Measurements from ENCODE around the gene GNAQ.

The GNAQ gene

GRCh38 chr9:78031444-78031892 is at the start of gene GNAQ:
GNAQ (minus strand) TSS chr9:78031811; CDS start chr9:78031235, 576 bp downstream.
- H3K4me3 ChIP-seq (replicated peaks; ENCODE audit: low read depth, low read length), result peak within 1 kb of the TSS; percentile 84
- no peak for DNase-seq (ENCODE audit: extremely low read depth, low read depth)
- TF ChIP-seq CTCF (IDR thresholded peaks at IDR 0.05; ENCODE audit: low read depth, low read length, missing control alignments), result no peak

- no peak for DNase-seq (ENCODE audit: extremely low read depth, low read depth)
- no peak overlapping the region for H3K4me3 ChIP-seq (replicated peaks; ENCODE audit: low read depth, low read length)
- no peak for TF ChIP-seq CTCF (IDR thresholded peaks at IDR 0.05; ENCODE audit: low read depth, low read length, missing control alignments)
Measured at GRCh38 chr9:78074385-78075291, 43.0 kb upstream of the GNAQ start.

- H3K4me3 ChIP-seq (replicated peaks; ENCODE audit: low read depth, low read length), result no peak overlapping the region
- DNase-seq (ENCODE audit: extremely low read depth, low read depth), result no peak
- TF ChIP-seq CTCF (IDR thresholded peaks at IDR 0.05; ENCODE audit: low read depth, low read length, missing control alignments), result no peak
Measured at GRCh38 chr9:78073722-78074121, 42.1 kb upstream of the GNAQ start.

- H3K4me3 ChIP-seq (replicated peaks; ENCODE audit: low read depth, low read length), result no peak overlapping the region
- no peak for DNase-seq (ENCODE audit: extremely low read depth, low read depth)
- TF ChIP-seq CTCF (IDR thresholded peaks at IDR 0.05; ENCODE audit: low read depth, low read length, missing control alignments), result no peak
Measured at GRCh38 chr9:78072586-78073199, 41.1 kb upstream of the GNAQ start.

- no peak overlapping the region for H3K4me3 ChIP-seq (replicated peaks; ENCODE audit: low read depth, low read length)
- TF ChIP-seq CTCF (IDR thresholded peaks at IDR 0.05; ENCODE audit: low read depth, low read length, missing control alignments), result no peak
- no peak for DNase-seq (ENCODE audit: extremely low read depth, low read depth)
Measured at GRCh38 chr9:78070521-78070920, 38.9 kb upstream of the GNAQ start.

GRCh38 chr9:78064075-78064474 is 32.5 kb upstream of the GNAQ start:
- no peak overlapping the region for H3K4me3 ChIP-seq (replicated peaks; ENCODE audit: low read depth, low read length)
- DNase-seq (ENCODE audit: extremely low read depth, low read depth), result no peak
- no peak for TF ChIP-seq CTCF (IDR thresholded peaks at IDR 0.05; ENCODE audit: low read depth, low read length, missing control alignments)
